Rectal smooth muscle tissue (tissue), 1 donor: Measurements from ENCODE around the gene SHROOM3.
"Not testable (repeated sequence)": the region's sequence is repeated elsewhere in the genome, so short reads cannot be mapped to it uniquely, and the experiment has no call there.

Experiments used
- H3K27ac ChIP-seq: one replicate; pipeline ENCODE4 v1.7.0; 2013; ENCODE audit warnings: low read depth, low read length, inconsistent platforms
- H3K27me3 ChIP-seq: one replicate; pipeline ENCODE4 v1.7.0; 2013; ENCODE audit warnings: low read length; ENCODE audit not compliant: control insufficient read depth, insufficient read depth
- H3K36me3 ChIP-seq: one replicate; pipeline ENCODE4 v1.7.0; 2013; ENCODE audit warnings: low read length; ENCODE audit not compliant: control insufficient read depth, insufficient read depth
- H3K4me1 ChIP-seq: one replicate; pipeline ENCODE4 v1.7.0; 2013; ENCODE audit warnings: low read length; ENCODE audit not compliant: control insufficient read depth, insufficient read depth
- H3K4me3 ChIP-seq: one replicate; pipeline ENCODE4 v1.7.0; 2013; ENCODE audit warnings: low read length
- H3K9ac ChIP-seq: one replicate; pipeline ENCODE4 v1.7.0; 2013; ENCODE audit warnings: low read length

Gene SHROOM3

DNA sequence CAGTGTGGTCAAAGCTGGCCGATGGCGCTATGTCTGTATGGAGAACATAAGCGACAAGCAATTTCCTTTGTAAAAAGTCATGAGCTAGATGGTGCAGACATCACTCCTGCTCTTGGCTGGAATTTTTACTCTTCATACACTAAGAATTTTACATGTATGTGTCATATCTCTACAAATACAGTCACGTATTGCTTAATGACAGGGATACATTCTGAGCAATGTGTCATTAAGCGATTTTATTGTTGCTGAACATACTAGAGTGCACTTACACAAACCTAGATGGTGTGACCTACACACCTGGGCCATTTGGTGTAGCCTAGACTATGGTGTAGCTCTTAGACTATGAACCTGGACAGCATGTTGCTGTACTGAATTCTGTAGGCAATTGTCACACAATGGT is 277.5 kb downstream of the SHROOM3 start:
- H3K4me3 ChIP-seq, result no peak overlapping the region

DNA sequence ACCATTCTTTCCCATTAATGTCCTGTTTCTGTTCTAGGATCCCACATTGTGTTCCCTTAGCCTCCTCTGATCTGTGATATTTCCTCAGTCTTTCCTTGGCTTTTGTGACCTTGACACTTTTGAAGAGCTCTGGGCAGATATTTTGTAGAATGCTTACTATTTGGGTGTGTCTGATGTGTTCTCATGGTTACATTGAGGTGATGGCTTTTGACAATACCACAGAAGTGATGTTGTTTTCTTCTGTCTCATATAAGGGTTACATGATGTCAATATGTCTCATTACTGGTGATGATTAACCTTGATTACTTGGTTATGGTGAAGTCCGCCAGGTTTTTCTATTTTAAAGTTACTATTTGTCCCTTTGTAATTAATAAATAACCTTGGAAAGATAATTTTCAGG is 279.2 kb downstream of the SHROOM3 start:
- H3K4me1 ChIP-seq, result peaks cover 6% of the 10 kb centered on the region
- H3K27me3 ChIP-seq, result no peaks in the 10 kb centered on the region
- no peak overlapping the region for H3K27ac ChIP-seq
- H3K4me3 ChIP-seq, result no peak overlapping the region
- H3K9ac ChIP-seq, result no peak overlapping the region
- H3K36me3 ChIP-seq, result no peaks in the 10 kb centered on the region

More for the DNA sequence above, 277.5 kb downstream of the SHROOM3 start:
- no peak overlapping the region for H3K9ac ChIP-seq
- no peaks in the 10 kb centered on the region for H3K36me3 ChIP-seq
- no peaks in the 10 kb centered on the region for H3K27me3 ChIP-seq
- H3K4me1 ChIP-seq, result peaks cover 8% of the 10 kb centered on the region
- H3K27ac ChIP-seq, result no peak overlapping the region

DNA sequence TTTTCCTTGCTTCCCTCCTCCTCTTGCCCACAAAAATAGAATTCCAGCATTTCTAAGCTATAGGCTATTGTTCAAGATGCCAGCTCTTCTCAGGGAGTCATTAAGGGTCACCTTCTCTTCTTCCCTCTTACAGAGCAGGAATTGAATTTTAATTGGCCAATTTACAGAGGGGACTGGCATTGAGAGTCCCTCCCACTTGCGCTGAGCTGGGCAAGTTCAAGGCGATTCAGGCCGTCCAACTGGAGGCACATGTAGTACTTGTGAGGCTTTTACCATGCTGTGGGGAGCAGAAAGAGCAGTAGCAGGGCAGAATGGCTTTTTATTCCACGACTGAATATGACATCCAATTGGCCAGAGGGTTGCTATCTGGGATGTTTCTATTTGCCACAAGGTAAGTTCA is 281.0 kb downstream of the SHROOM3 start:
- Histone ChIP-seq H3K9ac (no peak overlapping the region), H3K4me1 (no peaks in the 10 kb centered on the region), H3K27ac (no peak overlapping the region), H3K36me3 (no peaks in the 10 kb centered on the region), H3K4me3 (no peak overlapping the region), H3K27me3 (no peaks in the 10 kb centered on the region)

DNA sequence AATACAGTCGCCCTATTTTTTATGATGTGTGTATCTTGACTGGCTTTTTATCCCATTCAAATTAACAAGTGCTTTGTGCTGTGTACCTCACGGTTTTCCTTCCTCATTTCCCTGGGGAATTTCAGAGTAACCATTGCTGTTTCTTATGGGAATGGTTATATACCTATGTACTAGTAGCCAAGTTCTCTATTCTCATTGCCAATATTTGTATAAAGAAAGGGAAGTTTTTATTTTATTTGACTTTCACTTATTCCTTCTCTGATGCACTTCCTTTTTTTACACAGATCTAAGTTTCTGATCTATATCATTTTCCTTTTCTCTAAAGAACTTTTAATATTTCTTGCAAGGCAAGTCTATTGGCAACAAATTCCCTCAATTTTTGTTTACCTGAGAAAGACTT is 281.6 kb downstream of the SHROOM3 start:
- Histone ChIP-seq H3K27ac (no peak overlapping the region), H3K4me3 (no peak overlapping the region), H3K4me1 (no peaks in the 10 kb centered on the region), H3K9ac (no peak overlapping the region), H3K36me3 (no peaks in the 10 kb centered on the region), H3K27me3 (no peaks in the 10 kb centered on the region)

DNA sequence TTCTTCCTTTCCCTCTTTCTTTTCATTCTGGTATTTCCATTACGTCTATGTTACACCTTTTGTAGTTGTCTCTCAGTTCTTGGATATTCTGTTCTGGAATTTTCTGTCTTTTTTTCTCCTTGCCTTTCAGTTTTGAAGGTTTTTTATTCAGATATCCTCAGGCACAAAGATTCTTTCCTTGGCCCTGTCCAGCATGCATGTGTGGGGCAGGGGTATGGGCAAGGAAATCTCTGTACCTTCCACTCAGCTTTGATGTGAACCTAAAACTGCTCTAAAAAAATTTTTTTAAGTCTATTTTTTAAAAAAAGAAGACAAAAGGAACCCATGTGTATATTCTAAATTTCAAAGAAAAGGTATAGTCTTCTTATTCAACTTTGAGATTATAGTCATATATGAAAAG is 282.4 kb downstream of the SHROOM3 start:
- Histone ChIP-seq H3K9ac (no peak overlapping the region), H3K4me3 (no peak overlapping the region), H3K27me3 (no peaks in the 10 kb centered on the region), H3K27ac (no peak overlapping the region), H3K4me1 (no peaks in the 10 kb centered on the region), H3K36me3 (no peaks in the 10 kb centered on the region)

DNA sequence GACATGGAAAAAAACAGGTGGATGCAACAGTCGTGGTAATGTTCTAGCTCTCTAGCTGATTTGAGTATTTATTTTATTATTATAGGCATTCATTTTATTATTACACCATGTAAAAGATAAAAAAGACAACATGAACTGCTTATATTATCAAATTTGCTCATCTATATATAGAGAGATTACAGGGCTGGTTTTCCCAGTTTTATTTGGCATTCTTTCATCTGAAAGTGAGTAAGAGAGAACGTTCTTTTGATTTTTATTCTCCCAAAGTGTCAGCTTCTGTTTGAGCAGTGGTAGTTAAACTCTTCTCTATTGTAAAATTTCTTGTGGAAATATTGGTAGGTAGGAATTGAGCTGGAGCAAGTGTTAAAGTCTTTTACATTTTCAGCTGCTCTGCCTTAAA is 283.0 kb downstream of the SHROOM3 start:
- Histone ChIP-seq H3K27ac (no peak overlapping the region), H3K27me3 (no peaks in the 10 kb centered on the region), H3K4me1 (no peaks in the 10 kb centered on the region), H3K36me3 (no peaks in the 10 kb centered on the region), H3K4me3 (no peak overlapping the region), H3K9ac (no peak overlapping the region)

DNA sequence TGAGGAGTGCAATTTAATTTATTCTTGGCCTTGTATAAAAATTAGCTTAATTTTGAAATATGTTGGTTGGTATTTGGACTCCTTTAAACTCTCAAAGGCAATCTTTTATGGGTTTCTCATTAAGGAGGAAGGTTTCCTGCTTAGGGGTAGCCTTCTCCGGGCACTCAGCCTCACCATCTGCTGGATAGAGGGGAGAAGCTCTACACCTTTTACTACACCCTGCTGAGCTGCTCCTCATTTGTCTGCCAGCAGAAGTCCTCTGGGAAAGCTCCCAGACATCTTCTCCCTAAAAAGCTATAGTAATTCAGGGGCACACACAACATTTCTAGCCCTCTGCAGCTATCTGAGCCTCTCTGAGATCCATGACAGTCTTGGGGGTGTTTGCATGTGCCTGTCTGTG is 283.8 kb downstream of the SHROOM3 start:
- no peak overlapping the region for H3K9ac ChIP-seq
- no peak overlapping the region for H3K4me3 ChIP-seq
- no peak overlapping the region for H3K27ac ChIP-seq
- no peaks in the 10 kb centered on the region for H3K36me3 ChIP-seq
- no peaks in the 10 kb centered on the region for H3K27me3 ChIP-seq
- H3K4me1 ChIP-seq, result peaks cover 3% of the 10 kb centered on the region

DNA sequence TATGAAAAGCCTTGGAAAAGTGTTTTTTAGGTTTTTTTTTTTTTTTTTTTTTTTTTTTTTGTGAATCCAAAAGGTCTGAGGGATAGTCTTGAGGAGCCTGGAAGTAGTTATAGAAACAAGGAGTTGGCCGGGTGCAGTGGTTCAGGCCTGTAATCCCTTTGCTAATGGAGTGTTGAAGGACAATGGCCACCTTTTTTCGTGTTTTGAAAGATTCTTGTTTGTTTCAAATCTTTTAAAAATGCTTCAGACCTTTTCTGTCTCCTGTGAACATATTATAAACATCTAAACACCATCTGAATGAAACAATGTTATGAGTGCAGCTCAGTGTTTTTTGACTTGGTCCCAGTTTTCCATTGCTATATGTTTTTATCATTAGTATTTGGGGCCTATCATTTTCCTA is 285.1 kb downstream of the SHROOM3 start:
- Histone ChIP-seq H3K9ac (no peak overlapping the region), H3K36me3 (no peaks in the 10 kb centered on the region), H3K4me1 (peaks cover 3% of the 10 kb centered on the region), H3K27ac (no peak overlapping the region), H3K4me3 (no peak overlapping the region), H3K27me3 (no peaks in the 10 kb centered on the region)

DNA sequence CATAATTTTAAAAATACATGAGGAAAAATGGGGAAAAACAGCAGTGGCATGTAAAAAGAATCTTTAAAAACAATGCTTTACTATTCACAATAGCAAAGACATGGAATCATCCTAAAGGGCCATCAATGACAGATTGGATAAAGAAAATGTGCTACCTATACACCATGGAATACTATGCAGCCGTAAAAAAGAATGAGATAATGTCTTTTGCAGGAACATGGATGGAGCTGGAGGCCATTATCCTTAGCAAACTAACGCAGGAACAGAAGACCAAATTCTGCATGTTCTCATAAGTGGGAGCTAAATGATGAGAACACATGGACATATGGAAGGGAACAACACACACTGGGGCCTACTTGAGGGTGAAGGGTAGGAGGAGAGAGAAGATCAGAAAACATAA is 287.1 kb downstream of the SHROOM3 start:
- H3K4me1 ChIP-seq, H3K9ac ChIP-seq, H3K36me3 ChIP-seq, H3K27ac ChIP-seq, H3K4me3 ChIP-seq, H3K27me3 ChIP-seq: not testable (repeated sequence)

DNA sequence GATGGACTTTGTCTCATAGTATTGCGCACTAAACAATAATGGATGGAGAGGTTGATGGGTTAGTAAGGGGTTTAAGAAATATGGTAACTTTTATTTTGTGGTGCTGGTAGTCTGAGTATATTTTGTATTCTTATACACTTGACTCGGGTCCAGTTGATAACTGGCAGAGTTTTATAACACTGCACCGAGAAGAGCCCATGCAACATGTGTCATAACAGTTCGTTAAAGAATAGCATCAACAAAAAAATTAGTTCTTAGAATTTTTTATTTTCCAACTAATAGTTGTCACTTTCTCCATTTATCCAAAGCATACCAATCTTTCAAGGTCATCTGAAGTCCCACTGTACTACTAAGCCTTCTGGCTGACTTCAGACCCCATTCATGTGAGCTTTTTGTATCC is 287.8 kb downstream of the SHROOM3 start:
- no peak overlapping the region for H3K27ac ChIP-seq
- H3K4me3 ChIP-seq, result no peak overlapping the region
- H3K4me1 ChIP-seq, result peaks cover 3% of the 10 kb centered on the region
- no peak overlapping the region for H3K9ac ChIP-seq
- H3K27me3 ChIP-seq, result no peaks in the 10 kb centered on the region
- no peaks in the 10 kb centered on the region for H3K36me3 ChIP-seq

DNA sequence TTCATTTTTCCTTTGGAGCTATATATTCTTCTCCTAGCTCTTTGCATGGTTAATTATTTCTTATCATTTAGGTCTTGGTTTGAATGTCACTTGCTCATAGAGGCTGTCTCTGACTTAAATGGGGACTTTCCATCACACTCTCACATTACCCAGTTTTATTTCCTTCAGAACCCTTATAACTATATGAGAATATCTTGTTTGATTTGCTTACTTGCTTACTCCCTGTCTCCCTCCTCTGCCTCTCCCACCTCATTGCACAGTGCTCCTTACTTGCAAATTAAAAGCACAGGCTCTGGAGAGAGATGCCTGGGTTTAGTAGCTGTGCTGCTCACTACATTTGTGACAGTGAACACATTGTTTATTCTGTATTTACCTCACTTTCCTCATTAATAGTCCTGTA is 288.3 kb downstream of the SHROOM3 start:
- no peaks in the 10 kb centered on the region for H3K36me3 ChIP-seq
- no peak overlapping the region for H3K9ac ChIP-seq
- H3K4me3 ChIP-seq, result no peak overlapping the region
- no peaks in the 10 kb centered on the region for H3K27me3 ChIP-seq
- peaks cover 3% of the 10 kb centered on the region for H3K4me1 ChIP-seq
- no peak overlapping the region for H3K27ac ChIP-seq

DNA sequence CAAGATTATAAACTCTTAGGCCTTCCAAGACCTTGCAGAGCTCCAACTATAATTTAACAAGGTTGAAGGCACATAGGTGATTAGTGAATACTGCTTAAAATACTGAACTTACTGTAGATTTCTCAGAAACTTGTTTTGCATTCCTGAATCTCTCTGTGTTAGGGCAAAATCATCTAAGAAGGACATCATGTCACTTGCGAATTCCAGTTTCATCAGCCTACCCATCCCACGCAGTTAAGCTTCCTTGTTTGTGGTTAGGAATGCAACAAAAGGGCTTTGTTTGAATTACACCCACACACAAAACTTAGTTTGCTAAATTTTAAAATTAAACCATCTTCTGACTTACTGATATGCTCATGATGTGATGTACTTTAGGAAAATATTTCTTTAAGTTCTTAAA is 288.9 kb downstream of the SHROOM3 start:
- Histone ChIP-seq H3K4me3 (no peak overlapping the region), H3K36me3 (no peaks in the 10 kb centered on the region), H3K27ac (no peak overlapping the region), H3K9ac (no peak overlapping the region), H3K4me1 (peaks cover 3% of the 10 kb centered on the region), H3K27me3 (no peaks in the 10 kb centered on the region)

DNA sequence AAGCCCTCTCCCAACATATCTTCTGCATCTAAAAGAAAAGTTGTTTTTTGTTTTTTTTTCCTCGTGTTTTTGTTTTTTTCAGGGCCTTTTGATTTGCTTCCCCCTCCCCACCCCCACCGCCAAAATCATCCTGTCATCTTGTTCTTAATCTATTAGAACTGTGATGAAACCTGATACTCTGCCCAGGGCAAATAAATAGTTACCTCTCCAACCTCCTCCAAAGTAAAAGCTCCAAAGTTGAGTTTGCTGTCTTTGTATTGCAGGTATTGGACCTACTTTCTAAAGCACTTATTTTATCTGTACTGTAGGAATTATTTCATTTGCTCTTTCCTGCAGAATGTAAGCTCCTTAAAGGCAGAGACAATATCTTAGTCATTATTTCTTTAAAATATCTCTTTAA is 290.0 kb downstream of the SHROOM3 start:
- Histone ChIP-seq H3K4me1 (peaks cover 10% of the 10 kb centered on the region), H3K4me3 (no peak overlapping the region), H3K27me3 (no peaks in the 10 kb centered on the region), H3K27ac (no peak overlapping the region), H3K36me3 (no peaks in the 10 kb centered on the region), H3K9ac (no peak overlapping the region)

DNA sequence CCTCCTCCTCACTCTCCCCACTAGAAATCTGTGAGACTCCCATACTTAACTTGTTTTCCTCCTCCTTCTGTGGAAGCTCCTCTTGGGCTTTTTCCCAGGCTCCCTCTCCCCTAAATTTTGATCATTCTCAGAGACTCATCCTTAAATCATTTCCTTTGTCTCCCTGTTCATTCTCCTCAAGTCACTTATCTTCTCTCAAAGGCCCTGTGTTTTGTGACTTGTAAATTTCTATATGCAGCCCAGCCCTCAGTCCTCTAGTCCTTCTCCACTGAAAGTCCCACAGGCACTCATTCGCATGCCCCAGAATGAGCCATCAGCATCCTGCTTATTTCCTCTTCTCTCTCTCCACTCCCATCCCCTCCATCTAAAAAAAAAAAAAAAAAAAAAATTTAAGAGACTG is 291.1 kb downstream of the SHROOM3 start:
- Histone ChIP-seq H3K27ac (no peak overlapping the region), H3K36me3 (no peaks in the 10 kb centered on the region), H3K4me1 (peaks cover 10% of the 10 kb centered on the region), H3K27me3 (no peaks in the 10 kb centered on the region), H3K4me3 (no peak overlapping the region), H3K9ac (no peak overlapping the region)
